ENCODE measurements around the gene ASB1.

DNA sequence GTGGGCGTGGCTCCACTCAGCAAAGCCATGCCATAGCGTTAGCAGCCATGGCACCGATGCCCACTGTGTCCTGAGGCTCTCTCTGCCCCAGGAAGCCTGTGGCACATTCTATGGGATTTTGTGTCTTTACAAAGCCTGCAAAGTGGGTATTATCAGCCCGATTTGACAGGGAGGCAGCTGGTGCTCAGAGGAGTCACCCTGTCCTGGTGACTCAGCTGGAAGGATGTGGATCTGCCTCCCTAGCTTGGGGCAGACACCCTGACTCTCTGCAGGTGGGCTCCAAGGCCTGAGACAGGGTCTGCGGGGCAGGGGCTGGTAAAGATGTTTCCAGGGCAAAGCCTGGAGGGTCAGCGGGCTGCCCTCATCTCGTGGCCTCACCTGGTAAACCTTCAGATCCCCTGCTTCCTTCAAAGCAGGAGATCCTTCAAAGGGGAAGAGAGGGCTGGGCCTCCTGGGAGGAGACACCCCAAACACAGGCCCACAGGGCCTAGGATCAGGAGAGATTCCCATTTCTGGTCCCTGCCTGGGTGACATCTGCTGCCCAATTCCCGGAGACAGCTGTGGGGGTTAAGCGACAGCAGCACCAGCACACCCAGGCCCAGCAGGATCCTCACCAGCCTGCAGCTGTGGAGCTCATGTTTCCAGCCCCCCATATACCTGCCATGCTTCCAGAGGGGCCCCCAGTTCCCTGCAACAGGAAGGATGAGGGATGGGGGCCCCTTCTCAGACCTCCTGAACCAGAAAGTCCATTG, 3.0 kb upstream of the ASB1 start:
- TF ChIP-seq, protein P1, sequence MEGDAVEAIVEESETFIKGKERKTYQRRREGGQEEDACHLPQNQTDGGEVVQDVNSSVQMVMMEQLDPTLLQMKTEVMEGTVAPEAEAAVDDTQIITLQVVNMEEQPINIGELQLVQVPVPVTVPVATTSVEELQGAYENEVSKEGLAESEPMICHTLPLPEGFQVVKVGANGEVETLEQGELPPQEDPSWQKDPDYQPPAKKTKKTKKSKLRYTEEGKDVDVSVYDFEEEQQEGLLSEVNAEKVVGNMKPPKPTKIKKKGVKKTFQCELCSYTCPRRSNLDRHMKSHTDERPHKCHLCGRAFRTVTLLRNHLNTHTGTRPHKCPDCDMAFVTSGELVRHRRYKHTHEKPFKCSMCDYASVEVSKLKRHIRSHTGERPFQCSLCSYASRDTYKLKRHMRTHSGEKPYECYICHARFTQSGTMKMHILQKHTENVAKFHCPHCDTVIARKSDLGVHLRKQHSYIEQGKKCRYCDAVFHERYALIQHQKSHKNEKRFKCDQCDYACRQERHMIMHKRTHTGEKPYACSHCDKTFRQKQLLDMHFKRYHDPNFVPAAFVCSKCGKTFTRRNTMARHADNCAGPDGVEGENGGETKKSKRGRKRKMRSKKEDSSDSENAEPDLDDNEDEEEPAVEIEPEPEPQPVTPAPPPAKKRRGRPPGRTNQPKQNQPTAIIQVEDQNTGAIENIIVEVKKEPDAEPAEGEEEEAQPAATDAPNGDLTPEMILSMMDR (IDR thresholded peaks at IDR 0.05; ENCODE audit: low read length) = no peak
- TF ChIP-seq EZH2phosphoT487 (IDR thresholded peaks at IDR 0.05; ENCODE audit: low read length) = no peak

All from MM.1S (cell line).